Hepatocyte (in vitro differentiated cells): ENCODE data around the gene F8.

ENCODE experiments used
- EZH2 ChIP-seq: fragments of 200-600 bp; sonication (generic); IDR thresholded peaks from 2 replicates; pipeline ENCODE4 v1.6.1; 2016; ENCODE audit warnings: antibody characterized with exemption, mild to moderate bottlenecking, borderline replicate concordance
- EZH2phosphoT487 ChIP-seq: fragments of 200-600 bp; sonication (generic); IDR thresholded peaks from one replicate; pipeline ENCODE4 v1.6.1; 2018; ENCODE audit warnings: antibody characterized with exemption, mild to moderate bottlenecking, low read depth, moderate library complexity; ENCODE audit not compliant: unreplicated experiment, severe bottlenecking
- TF ChIP-seq, protein P1 (sequence below): fragments of 200-600 bp; sonication (generic); IDR thresholded peaks from 2 replicates; pipeline ENCODE4 v1.5.1; 2016; ENCODE audit warnings: antibody characterized with exemption, mild to moderate bottlenecking; ENCODE audit not compliant: poor library complexity

DNA sequence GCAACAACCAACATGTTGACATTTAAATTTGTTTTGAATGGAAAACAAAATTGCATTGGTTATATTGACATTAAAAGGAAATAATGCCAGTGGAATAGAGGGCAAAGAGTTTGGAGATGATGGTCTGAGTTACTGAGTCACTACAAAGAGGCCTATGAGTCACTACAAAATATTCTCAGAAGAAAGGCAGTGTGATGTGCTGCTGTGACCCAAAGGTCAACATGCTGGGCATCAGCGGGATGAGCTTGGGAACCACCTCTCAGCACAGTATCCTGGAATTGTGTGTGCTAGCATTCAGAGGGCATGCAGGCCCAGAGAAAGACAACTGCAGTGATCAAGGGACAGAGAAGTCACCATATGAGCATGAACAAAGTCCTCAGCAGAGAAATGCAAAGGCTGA is 45.6 kb upstream of the F8 start:
- TF ChIP-seq, protein P1, sequence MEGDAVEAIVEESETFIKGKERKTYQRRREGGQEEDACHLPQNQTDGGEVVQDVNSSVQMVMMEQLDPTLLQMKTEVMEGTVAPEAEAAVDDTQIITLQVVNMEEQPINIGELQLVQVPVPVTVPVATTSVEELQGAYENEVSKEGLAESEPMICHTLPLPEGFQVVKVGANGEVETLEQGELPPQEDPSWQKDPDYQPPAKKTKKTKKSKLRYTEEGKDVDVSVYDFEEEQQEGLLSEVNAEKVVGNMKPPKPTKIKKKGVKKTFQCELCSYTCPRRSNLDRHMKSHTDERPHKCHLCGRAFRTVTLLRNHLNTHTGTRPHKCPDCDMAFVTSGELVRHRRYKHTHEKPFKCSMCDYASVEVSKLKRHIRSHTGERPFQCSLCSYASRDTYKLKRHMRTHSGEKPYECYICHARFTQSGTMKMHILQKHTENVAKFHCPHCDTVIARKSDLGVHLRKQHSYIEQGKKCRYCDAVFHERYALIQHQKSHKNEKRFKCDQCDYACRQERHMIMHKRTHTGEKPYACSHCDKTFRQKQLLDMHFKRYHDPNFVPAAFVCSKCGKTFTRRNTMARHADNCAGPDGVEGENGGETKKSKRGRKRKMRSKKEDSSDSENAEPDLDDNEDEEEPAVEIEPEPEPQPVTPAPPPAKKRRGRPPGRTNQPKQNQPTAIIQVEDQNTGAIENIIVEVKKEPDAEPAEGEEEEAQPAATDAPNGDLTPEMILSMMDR: no peak
- TF ChIP-seq EZH2: no peak
- no peak for TF ChIP-seq EZH2phosphoT487
